Measurements from ENCODE around the gene CTNNA3. TPM values are rescaled to one million over a fixed set of nuclear protein-coding genes. Genes with fewer than 3 reads are reported as not detected.

CTNNA3 gene
- total and polyA plus RNA-seq, 7 donors = 0.85 to 66.2 (median 28.1) TPM

DNA sequence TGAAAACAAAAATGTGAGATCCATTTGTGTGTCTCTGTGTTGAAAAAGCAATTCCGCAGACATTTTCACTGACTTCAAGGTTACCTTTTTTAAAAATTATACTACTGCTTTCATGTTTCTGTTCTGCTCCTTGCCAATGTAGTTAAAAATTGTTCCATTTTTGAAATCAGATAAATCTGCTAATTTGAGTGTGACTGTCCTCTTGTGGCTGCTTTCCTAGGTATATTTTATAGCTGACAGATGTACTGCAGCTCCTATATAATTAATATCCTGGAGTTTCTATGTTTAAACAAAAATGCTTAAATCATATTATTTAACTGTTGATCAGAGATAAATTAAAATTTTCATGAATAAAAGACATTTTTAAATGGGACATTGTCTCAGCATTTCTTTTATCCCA lies 947.8 kb downstream of the CTNNA3 start:
- ATAC-seq (no peak), DNase-seq (no peak)
- intact Hi-C loops (cut with DNase I) = no loop called here
- Histone ChIP-seq H3K9me3 (no peaks in the 10 kb centered on the region), H3K36me3 (ENCODE audit: insufficient read depth in 1 of 2, low read depth in 1 of 2) (no peaks in the 10 kb centered on the region), H3K27me3 (ENCODE audit: insufficient read depth in 3 of 3, low read length in 2 of 3) (no peaks in the 10 kb centered on the region), H3K4me1 (no peaks in the 10 kb centered on the region), H3K27ac (no peak overlapping the region), H3K4me3 (no peak overlapping the region)
- TF ChIP-seq, protein P1, sequence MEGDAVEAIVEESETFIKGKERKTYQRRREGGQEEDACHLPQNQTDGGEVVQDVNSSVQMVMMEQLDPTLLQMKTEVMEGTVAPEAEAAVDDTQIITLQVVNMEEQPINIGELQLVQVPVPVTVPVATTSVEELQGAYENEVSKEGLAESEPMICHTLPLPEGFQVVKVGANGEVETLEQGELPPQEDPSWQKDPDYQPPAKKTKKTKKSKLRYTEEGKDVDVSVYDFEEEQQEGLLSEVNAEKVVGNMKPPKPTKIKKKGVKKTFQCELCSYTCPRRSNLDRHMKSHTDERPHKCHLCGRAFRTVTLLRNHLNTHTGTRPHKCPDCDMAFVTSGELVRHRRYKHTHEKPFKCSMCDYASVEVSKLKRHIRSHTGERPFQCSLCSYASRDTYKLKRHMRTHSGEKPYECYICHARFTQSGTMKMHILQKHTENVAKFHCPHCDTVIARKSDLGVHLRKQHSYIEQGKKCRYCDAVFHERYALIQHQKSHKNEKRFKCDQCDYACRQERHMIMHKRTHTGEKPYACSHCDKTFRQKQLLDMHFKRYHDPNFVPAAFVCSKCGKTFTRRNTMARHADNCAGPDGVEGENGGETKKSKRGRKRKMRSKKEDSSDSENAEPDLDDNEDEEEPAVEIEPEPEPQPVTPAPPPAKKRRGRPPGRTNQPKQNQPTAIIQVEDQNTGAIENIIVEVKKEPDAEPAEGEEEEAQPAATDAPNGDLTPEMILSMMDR (IDR thresholded peaks at IDR 0.05) = no peak
- 91 to 96% (median 93%) methylated on average over 1 of the region's 1 CpG for WGBS, 3 donors

DNA sequence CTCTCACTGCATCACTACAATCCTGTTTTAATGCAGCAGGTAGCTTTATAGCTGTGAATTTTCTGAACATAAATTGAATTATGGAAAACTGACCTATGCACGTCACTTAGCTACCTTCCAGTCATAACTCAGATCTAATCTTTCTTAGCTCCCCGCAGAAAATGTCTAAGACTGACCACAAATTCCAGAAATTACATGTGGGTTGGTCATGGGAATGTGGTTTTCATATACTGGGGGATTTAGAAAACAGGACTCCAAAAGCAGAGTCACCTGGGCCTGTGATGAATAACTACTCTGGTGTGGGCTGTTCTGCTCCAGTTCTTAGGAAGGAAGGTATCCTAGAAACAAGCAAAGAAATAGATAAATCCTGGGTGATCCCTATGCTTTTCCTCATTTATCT lies 948.5 kb downstream of the CTNNA3 start:
- H3K36me3 ChIP-seq (ENCODE audit: insufficient read depth in 1 of 2, low read depth in 1 of 2) = no peaks in the 10 kb centered on the region
- WGBS, 3 donors = 69 to 71% (median 69%) methylated on average over 2 of the region's 2 CpGs
- no peak for DNase-seq
- no peaks in the 10 kb centered on the region for H3K27me3 ChIP-seq (ENCODE audit: insufficient read depth in 3 of 3, low read length in 2 of 3)
- H3K4me3 ChIP-seq = no peak overlapping the region
- no peak for ATAC-seq
- no peaks in the 10 kb centered on the region for H3K4me1 ChIP-seq
- intact Hi-C loops (cut with DNase I) = no loop called here
- TF ChIP-seq, protein P1 (IDR thresholded peaks at IDR 0.05) = no peak
- no peak overlapping the region for H3K27ac ChIP-seq
- no peaks in the 10 kb centered on the region for H3K9me3 ChIP-seq

DNA sequence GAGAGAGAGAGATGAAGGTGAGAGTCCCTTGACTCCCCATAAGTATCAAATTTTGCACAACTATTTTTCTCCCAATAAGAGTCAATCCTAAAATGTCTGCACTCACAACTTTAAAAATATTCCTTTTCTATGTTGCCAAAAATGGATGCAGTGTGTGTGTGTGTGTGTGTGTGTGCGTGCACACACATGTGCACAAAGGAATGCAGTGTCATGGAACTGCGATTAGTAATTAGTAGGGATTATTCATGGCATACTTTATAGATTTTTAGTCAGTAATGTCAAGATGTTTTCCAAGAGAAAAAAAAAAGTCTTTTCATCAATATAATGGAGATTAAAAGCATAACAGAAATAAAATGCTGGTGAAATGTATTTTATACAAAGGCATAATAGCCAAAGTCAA lies 949.3 kb downstream of the CTNNA3 start:
- 66 to 86% (median 80%) methylated on average over 2 of the region's 2 CpGs for WGBS, 3 donors

DNA sequence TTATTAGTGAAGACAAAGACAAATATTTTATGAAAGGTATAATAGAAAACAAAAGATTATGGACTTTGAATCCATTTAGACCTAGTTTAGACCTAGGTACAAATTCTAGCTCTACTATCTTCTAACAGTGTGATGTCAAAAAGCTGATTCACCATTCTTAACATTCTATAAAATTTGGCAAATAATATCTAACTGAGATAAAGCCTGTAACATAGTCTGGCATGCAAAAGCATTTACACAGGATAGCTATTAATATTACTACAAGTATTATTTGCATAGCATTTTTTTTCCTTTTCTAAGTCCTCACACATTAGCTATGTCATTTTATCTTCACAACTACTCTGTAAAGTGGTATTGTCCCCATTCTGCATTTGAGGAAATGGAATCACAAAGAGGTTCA lies 949.7 kb downstream of the CTNNA3 start:
- no peak overlapping the region for H3K27ac ChIP-seq
- ATAC-seq = no peak
- no peak for DNase-seq
- no peak overlapping the region for H3K4me3 ChIP-seq
- H3K9me3 ChIP-seq = no peaks in the 10 kb centered on the region
- H3K27me3 ChIP-seq (ENCODE audit: insufficient read depth in 3 of 3, low read length in 2 of 3) = no peaks in the 10 kb centered on the region
- H3K4me1 ChIP-seq = no peaks in the 10 kb centered on the region
- H3K36me3 ChIP-seq (ENCODE audit: insufficient read depth in 1 of 2, low read depth in 1 of 2) = no peaks in the 10 kb centered on the region
- TF ChIP-seq, protein P1 (IDR thresholded peaks at IDR 0.05) = no peak
- intact Hi-C loops (cut with DNase I) = no loop called here

More for the DNA sequence above, 949.3 kb downstream of the CTNNA3 start:
- TF ChIP-seq, protein P1 (IDR thresholded peaks at IDR 0.05) = no peak
- DNase-seq (no peak), ATAC-seq (no peak)
- Histone ChIP-seq H3K9me3 (no peaks in the 10 kb centered on the region), H3K27me3 (ENCODE audit: insufficient read depth in 3 of 3, low read length in 2 of 3) (no peaks in the 10 kb centered on the region), H3K4me1 (no peaks in the 10 kb centered on the region), H3K36me3 (ENCODE audit: insufficient read depth in 1 of 2, low read depth in 1 of 2) (no peaks in the 10 kb centered on the region), H3K4me3 (no peak overlapping the region), H3K27ac (no peak overlapping the region)
- intact Hi-C loops (cut with DNase I) = no loop called here

DNA sequence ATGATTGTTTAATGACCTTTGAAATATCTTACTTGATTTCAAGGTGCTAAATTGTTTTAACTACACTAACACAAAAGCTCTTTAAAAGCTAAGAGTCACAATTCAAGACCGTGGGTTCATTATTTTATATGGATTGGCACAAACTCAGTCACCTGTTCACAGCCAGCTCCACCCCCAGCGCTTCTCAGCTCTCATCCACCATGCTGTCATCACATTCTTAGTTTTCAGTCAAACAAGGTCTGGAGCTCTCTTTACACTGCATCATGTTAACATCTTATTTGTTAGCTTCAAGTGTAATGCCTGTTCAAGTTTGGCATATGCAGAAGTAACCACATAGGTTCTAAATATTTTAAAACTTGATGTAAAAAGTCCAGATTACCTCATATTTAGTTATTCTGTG lies 951.1 kb downstream of the CTNNA3 start:
- Histone ChIP-seq H3K9me3 (no peaks in the 10 kb centered on the region), H3K27me3 (ENCODE audit: insufficient read depth in 3 of 3, low read length in 2 of 3) (no peaks in the 10 kb centered on the region), H3K36me3 (ENCODE audit: insufficient read depth in 1 of 2, low read depth in 1 of 2) (no peaks in the 10 kb centered on the region), H3K27ac (no peak overlapping the region), H3K4me1 (no peaks in the 10 kb centered on the region), H3K4me3 (no peak overlapping the region)
- intact Hi-C loops (cut with DNase I) = no loop called here
- WGBS, 3 donors = 25 to 28% (median 28%) methylated on average over 2 of the region's 2 CpGs
- DNase-seq = no peak
- peak in 1 of 4 donors; percentile 57 for ATAC-seq
- TF ChIP-seq, protein P1 (IDR thresholded peaks at IDR 0.05) = no peak

Data from psoas muscle (tissue), 8 donors.